H9 (cell line): Measurements from ENCODE around the gene ZNF296. TPM values are rescaled to one million over a fixed set of nuclear protein-coding genes. Genes with fewer than 3 reads are reported as not detected.

Experiments used
- DNase-seq: peaks from one replicate; pipeline ENCODE4 v3.0.0-alpha.2; 2017
- H2AFZ ChIP-seq: one replicate; pipeline ENCODE4 v1.6.1; 2013; ENCODE audit warnings: mild to moderate bottlenecking, low read length, control low read depth, moderate library complexity
- H2AK5ac ChIP-seq: 2 replicates; pipeline ENCODE4 v1.6.1; 2013; ENCODE audit warnings: low read length, control low read depth, mixed read lengths; ENCODE audit not compliant: insufficient read length
- H2BK120ac ChIP-seq: one replicate; pipeline ENCODE4 v1.6.1; 2013; ENCODE audit warnings: low read depth, mild to moderate bottlenecking, low read length, control low read depth, inconsistent platforms; ENCODE audit not compliant: poor library complexity, severe bottlenecking
- H2BK12ac ChIP-seq: 2 replicates; pipeline ENCODE4 v1.6.1; 2013; ENCODE audit warnings: low read length, control low read depth, mixed read lengths, low read depth; ENCODE audit not compliant: insufficient read length
- H2BK15ac ChIP-seq: 2 replicates; pipeline ENCODE4 v1.6.1; 2013; ENCODE audit warnings: low read depth, low read length, control low read depth
- H2BK20ac ChIP-seq: one replicate; pipeline ENCODE4 v1.6.1; 2013; ENCODE audit warnings: low read depth, mild to moderate bottlenecking, low read length, control low read depth, inconsistent platforms; ENCODE audit not compliant: poor library complexity, severe bottlenecking
- H2BK5ac ChIP-seq: 2 replicates; pipeline ENCODE4 v1.6.1; 2013; ENCODE audit warnings: low read length, control low read depth, mixed read lengths; ENCODE audit not compliant: insufficient read length
- H3K14ac ChIP-seq: 2 replicates; pipeline ENCODE4 v1.6.1; 2013; ENCODE audit warnings: low read length, control low read depth; ENCODE audit not compliant: insufficient read depth
- H3K18ac ChIP-seq: 2 replicates; pipeline ENCODE4 v1.6.1; 2013; ENCODE audit warnings: low read depth, mild to moderate bottlenecking, mixed read lengths, low read length, control low read depth; ENCODE audit not compliant: insufficient read length
- H3K23ac ChIP-seq: 2 replicates; pipeline ENCODE4 v1.6.1; 2013; ENCODE audit warnings: low read length, control low read depth, mixed read lengths, low read depth; ENCODE audit not compliant: insufficient read length
- H3K23me2 ChIP-seq: 2 replicates; pipeline ENCODE4 v1.6.1; 2013; ENCODE audit warnings: low read depth, mild to moderate bottlenecking, mixed read lengths, low read length, control low read depth; ENCODE audit not compliant: insufficient read length, poor library complexity, severe bottlenecking
- H3K27ac ChIP-seq: 2 replicates; pipeline ENCODE4 v1.5.1; 2013; ENCODE audit warnings: low read length, control low read depth, mixed read lengths, low read depth; ENCODE audit not compliant: insufficient read length
- H3K27me3 ChIP-seq: 2 replicates; pipeline ENCODE4 v1.6.1; 2013; ENCODE audit warnings: low read length, control low read depth, inconsistent platforms; ENCODE audit not compliant: insufficient read depth
- H3K4ac ChIP-seq: 2 replicates; pipeline ENCODE4 v1.6.1; 2013; ENCODE audit warnings: low read depth, mild to moderate bottlenecking, control low read depth, inconsistent platforms, low read length, moderate library complexity
- H3K4me1 ChIP-seq: 2 replicates; pipeline ENCODE4 v1.6.1; 2013; ENCODE audit warnings: low read length, control low read depth, inconsistent platforms; ENCODE audit not compliant: insufficient read depth
- H3K4me2 ChIP-seq: 2 replicates; pipeline ENCODE4 v1.6.1; 2013; ENCODE audit warnings: low read length, control low read depth, mixed read lengths; ENCODE audit not compliant: insufficient read length, insufficient read depth
- H3K56ac ChIP-seq: 2 replicates; pipeline ENCODE4 v1.6.1; 2013; ENCODE audit warnings: low read depth, mild to moderate bottlenecking, mixed read lengths, low read length, control low read depth; ENCODE audit not compliant: insufficient read length
- H3K79me1 ChIP-seq: 2 replicates; pipeline ENCODE4 v1.6.1; 2013; ENCODE audit warnings: low read depth, mild to moderate bottlenecking, moderate library complexity, low read length, control low read depth, inconsistent platforms; ENCODE audit not compliant: insufficient read depth, poor library complexity, severe bottlenecking
- H3K79me2 ChIP-seq: 2 replicates; pipeline ENCODE4 v1.6.1; 2013; ENCODE audit warnings: low read length, control low read depth, inconsistent platforms; ENCODE audit not compliant: insufficient read depth
- H3K9ac ChIP-seq: 2 replicates; pipeline ENCODE4 v1.6.1; 2013; ENCODE audit warnings: low read length, control low read depth, mixed read lengths; ENCODE audit not compliant: insufficient read length; ENCODE audit errors: extremely low read depth
- H3K9me3 ChIP-seq: one replicate; pipeline ENCODE4 v1.6.1; 2013; ENCODE audit warnings: low read depth, low read length, inconsistent platforms; ENCODE audit not compliant: control insufficient read depth
- H3T11ph ChIP-seq: one replicate; pipeline ENCODE4 v1.6.1; 2013; ENCODE audit warnings: mild to moderate bottlenecking, low read length, control low read depth, inconsistent platforms
- H4K20me1 ChIP-seq: one replicate; pipeline ENCODE4 v1.6.1; 2013; ENCODE audit not compliant: control insufficient read depth, insufficient read length, insufficient read depth
- H4K5ac ChIP-seq: 2 replicates; pipeline ENCODE4 v1.6.1; 2013; ENCODE audit warnings: low read depth, mild to moderate bottlenecking, mixed read lengths, low read length, control low read depth; ENCODE audit not compliant: insufficient read length
- H4K8ac ChIP-seq: replicated peaks from 2 replicates; pipeline ENCODE4 v1.6.1; 2013; ENCODE audit warnings: low read length, control low read depth, mixed read lengths, low read depth; ENCODE audit not compliant: insufficient read length
- H4K91ac ChIP-seq: 2 replicates; pipeline ENCODE4 v1.6.1; 2013; ENCODE audit warnings: low read depth, mild to moderate bottlenecking, moderate library complexity, mixed read lengths, low read length, control low read depth; ENCODE audit not compliant: insufficient read length
- H3K27ac Mint-ChIP-seq, 3 experiments: 2 replicates in 2 of 3; 3 replicates in 1 of 3; pipeline ENCODE4 v1.8.0; 2020 to 2021; ENCODE audit warnings: mixed read lengths in 3 of 3, mild to moderate bottlenecking in 1 of 3, moderate library complexity in 1 of 3
- H3K27me3 Mint-ChIP-seq: 2 replicates; pipeline ENCODE4 v1.8.0; 2021; ENCODE audit warnings: low read depth, mild to moderate bottlenecking, moderate library complexity, mixed read lengths
- H3K36me3 Mint-ChIP-seq, 3 experiments: 2 replicates in 2 of 3; 3 replicates in 1 of 3; pipeline ENCODE4 v1.8.0; 2020 to 2021; ENCODE audit warnings: low read depth in 3 of 3, mixed read lengths in 3 of 3; ENCODE audit not compliant: insufficient read depth in 1 of 3
- H3K4me1 Mint-ChIP-seq, 2 experiments: 2 replicates each; pipeline ENCODE4 v1.8.0; 2020; ENCODE audit warnings: mixed read lengths in 2 of 2
- H3K4me3 Mint-ChIP-seq, 2 experiments: 2 replicates in 1 of 2; 3 replicates in 1 of 2; pipeline ENCODE4 v1.8.0; 2020 to 2021; ENCODE audit warnings: mild to moderate bottlenecking in 2 of 2, mixed read lengths in 2 of 2, moderate library complexity in 1 of 2
- H3K9me3 Mint-ChIP-seq, 2 experiments: 2 replicates in 1 of 2; 3 replicates in 1 of 2; pipeline ENCODE4 v1.8.0; 2020; ENCODE audit warnings: mild to moderate bottlenecking in 2 of 2, mixed read lengths in 2 of 2, moderate library complexity in 1 of 2
- WGBS: extraction: QIAGEN DNeasy Blood & Tissue Kit; methylation state at CpG from one replicate; pipeline ENCODE4 v1.1.7; 2013; ENCODE audit warnings: missing lambda C conversion rate, low lambda C conversion rate, mixed read lengths; ENCODE audit not compliant: insufficient read length; ENCODE audit errors: extremely low coverage; 5-methylcytosine and 5-hydroxymethylcytosine counted together
- total RNA-seq: library from RNA; stranded (reverse); gene quantifications from 2 replicates; pipeline ENCODE4 v1.2.1, GENCODE V29; 2021
- TF ChIP-seq, protein P1 (sequence below): fragments of 200-600 bp; sonication (generic); conservative IDR thresholded peaks from 3 replicates; pipeline ENCODE4 v1.8.0; 2021; ENCODE audit warnings: antibody characterized with exemption, mild to moderate bottlenecking

The ZNF296 gene
- total RNA-seq, 1 experiment from 2014 or later, result 14.8 TPM

DNA sequence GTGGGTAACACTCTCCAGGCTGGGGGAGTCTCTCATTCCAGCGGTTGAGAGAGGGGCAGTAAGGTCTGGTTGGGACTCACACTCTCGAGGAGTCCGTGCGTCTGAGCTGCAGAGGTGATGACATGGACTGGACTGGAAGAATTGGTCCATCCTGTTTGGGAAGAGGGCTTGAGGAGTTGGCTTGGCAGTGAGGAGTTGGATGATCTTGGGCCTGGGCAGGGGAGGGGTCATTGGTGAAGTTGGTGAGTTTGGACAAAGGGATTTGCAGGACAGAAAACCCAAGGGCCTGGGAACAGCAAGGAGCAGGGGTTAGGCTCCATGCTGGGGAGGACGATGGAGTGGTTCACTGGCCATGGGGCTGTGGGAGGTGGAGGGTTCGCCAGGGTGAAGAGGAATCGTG lies 20.4 kb upstream of the ZNF296 start:
- H3K79me1 ChIP-seq, result no peaks in the 10 kb centered on the region
- peaks cover 65 to 72% of the 10 kb centered on the region in 2 experiments for H3K4me1 Mint-ChIP-seq
- H3K27ac Mint-ChIP-seq, result peak overlapping the region; percentile 15 to 90 (median 53); a peak in 6 of 7 replicates

More for the DNA sequence above, 20.4 kb upstream of the ZNF296 start:
- peaks cover 60% of the 10 kb centered on the region for H3K79me2 ChIP-seq
- H3K9me3 ChIP-seq, result no peaks in the 10 kb centered on the region
- Mint-ChIP-seq H3K9me3 (no peaks in the 10 kb centered on the region; a peak in 2 of 5 replicates), H3K36me3 (peaks cover 5 to 22% (median 10%) of the 10 kb centered on the region in 3 experiments; a peak in 6 of 7 replicates), H3K27me3 (no peaks in the 10 kb centered on the region), H3K4me3 (peak overlapping the region; percentile 2 to 7; a peak in 3 of 5 replicates)
- H3K4me2 ChIP-seq, result no peak overlapping the region
- H4K8ac ChIP-seq, result no peak overlapping the region
- H3K9ac ChIP-seq, result no peak overlapping the region
- no peak overlapping the region for H3K23ac ChIP-seq
- no peaks in the 10 kb centered on the region for H3K27me3 ChIP-seq
- H4K91ac ChIP-seq, result no peak overlapping the region
- no peak overlapping the region for H3T11ph ChIP-seq
- TF ChIP-seq, protein P1, sequence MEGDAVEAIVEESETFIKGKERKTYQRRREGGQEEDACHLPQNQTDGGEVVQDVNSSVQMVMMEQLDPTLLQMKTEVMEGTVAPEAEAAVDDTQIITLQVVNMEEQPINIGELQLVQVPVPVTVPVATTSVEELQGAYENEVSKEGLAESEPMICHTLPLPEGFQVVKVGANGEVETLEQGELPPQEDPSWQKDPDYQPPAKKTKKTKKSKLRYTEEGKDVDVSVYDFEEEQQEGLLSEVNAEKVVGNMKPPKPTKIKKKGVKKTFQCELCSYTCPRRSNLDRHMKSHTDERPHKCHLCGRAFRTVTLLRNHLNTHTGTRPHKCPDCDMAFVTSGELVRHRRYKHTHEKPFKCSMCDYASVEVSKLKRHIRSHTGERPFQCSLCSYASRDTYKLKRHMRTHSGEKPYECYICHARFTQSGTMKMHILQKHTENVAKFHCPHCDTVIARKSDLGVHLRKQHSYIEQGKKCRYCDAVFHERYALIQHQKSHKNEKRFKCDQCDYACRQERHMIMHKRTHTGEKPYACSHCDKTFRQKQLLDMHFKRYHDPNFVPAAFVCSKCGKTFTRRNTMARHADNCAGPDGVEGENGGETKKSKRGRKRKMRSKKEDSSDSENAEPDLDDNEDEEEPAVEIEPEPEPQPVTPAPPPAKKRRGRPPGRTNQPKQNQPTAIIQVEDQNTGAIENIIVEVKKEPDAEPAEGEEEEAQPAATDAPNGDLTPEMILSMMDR, result no peak
- no peak overlapping the region for H2BK20ac ChIP-seq
- H3K14ac ChIP-seq, result no peak overlapping the region
- no peak overlapping the region for H3K56ac ChIP-seq
- no peak overlapping the region for H2BK15ac ChIP-seq
- H4K20me1 ChIP-seq, result no peaks in the 10 kb centered on the region
- no peak overlapping the region for H3K4ac ChIP-seq
- H2BK120ac ChIP-seq, result no peak overlapping the region
- H3K4me1 ChIP-seq, result no peaks in the 10 kb centered on the region; the same call in 1 of the 2 replicates
- no peak overlapping the region for H4K5ac ChIP-seq
- H2BK12ac ChIP-seq, result no peak overlapping the region
- no peak for DNase-seq
- H2BK5ac ChIP-seq, result no peak overlapping the region
- peaks cover 5% of the 10 kb centered on the region for H3K23me2 ChIP-seq
- no peak overlapping the region for H3K27ac ChIP-seq
- no CpG with 5 or more reads among the region's 7 CpGs for WGBS
- H2AFZ ChIP-seq, result no peak overlapping the region
- no peak overlapping the region for H3K18ac ChIP-seq
- no peak overlapping the region for H2AK5ac ChIP-seq
